Upper lobe of right lung (tissue), 1 donor: ENCODE data around the gene GPS1. TPM values are rescaled to one million over a fixed set of nuclear protein-coding genes. Genes with fewer than 3 reads are reported as not detected.

ENCODE experiments used
- ATAC-seq: fragments of 200-7000 bp; cut with Tn5 transposase; one replicate; pipeline ENCODE4 v1.9.1; 2020; ENCODE audit warnings: mild to moderate bottlenecking, moderate library complexity
- DNase-seq: peaks from one replicate; pipeline ENCODE4 v3.0.0-alpha.2; 2020
- H3K27ac ChIP-seq: fragments of 200-600 bp; one replicate; pipeline ENCODE4 v1.8.0; 2022
- H3K27me3 ChIP-seq: fragments of 200-600 bp; one replicate; pipeline ENCODE4 v1.8.0; 2022; ENCODE audit warnings: mild to moderate bottlenecking
- H3K36me3 ChIP-seq: fragments of 200-600 bp; one replicate; pipeline ENCODE4 v1.8.0; 2022
- H3K4me1 ChIP-seq: fragments of 200-600 bp; one replicate; pipeline ENCODE4 v1.8.0; 2022
- H3K4me3 ChIP-seq: fragments of 200-600 bp; one replicate; pipeline ENCODE4 v1.8.0; 2022; ENCODE audit warnings: mild to moderate bottlenecking
- H3K9me3 ChIP-seq: fragments of 200-600 bp; one replicate; pipeline ENCODE4 v1.8.0; 2022
- intact Hi-C: fragments of 100-400 bp; cut with DNase I; formaldehyde crosslinking; loops from one replicate; pipeline ENCODE4 v1.11.0; 2022
- total RNA-seq: library from RNA; stranded (reverse); fragmentation: NEBNext Ultra II Directional; extraction: Animal tissue kit (Norgen Biotek cat#: 25700); gene quantifications from one replicate; pipeline ENCODE4 v1.2.1, GENCODE V29; 2021
- TF ChIP-seq, protein P1 (sequence below): fragments of 200-600 bp; IDR thresholded peaks from one replicate; pipeline ENCODE4 v1.8.0; 2022; ENCODE audit warnings: antibody characterized with exemption
- donor health status: DM: no; HTN: yes; CAD: no; lungs with severe emphysema.

Gene GPS1
- total RNA-seq, 1 donor from 2014 or later: 78.0 TPM

DNA sequence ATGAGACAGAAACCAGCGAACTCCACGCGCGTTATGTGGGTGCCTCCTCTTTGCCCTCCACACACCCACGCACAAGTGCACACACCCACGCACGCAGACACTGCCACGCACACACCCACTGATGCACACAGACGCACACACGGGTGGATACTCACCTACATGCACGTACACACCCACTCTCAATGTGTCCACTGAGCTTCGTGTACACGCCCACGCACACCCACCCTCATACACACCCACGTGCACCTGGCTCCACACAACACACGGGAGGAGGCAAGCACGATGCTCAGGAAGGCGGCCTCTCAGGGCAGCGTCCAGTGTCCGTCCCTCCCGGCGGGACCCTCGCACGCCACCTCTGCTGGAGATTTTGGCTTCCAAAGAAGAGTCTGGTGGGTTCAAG lies 4.3 kb upstream of the GPS1 start:
- Histone ChIP-seq H3K4me3 (no peak overlapping the region), H3K9me3 (no peaks in the 10 kb centered on the region), H3K27ac (no peak overlapping the region), H3K27me3 (no peaks in the 10 kb centered on the region), H3K36me3 (peaks cover 15% of the 10 kb centered on the region), H3K4me1 (peaks cover 10% of the 10 kb centered on the region)
- TF ChIP-seq, protein P1, sequence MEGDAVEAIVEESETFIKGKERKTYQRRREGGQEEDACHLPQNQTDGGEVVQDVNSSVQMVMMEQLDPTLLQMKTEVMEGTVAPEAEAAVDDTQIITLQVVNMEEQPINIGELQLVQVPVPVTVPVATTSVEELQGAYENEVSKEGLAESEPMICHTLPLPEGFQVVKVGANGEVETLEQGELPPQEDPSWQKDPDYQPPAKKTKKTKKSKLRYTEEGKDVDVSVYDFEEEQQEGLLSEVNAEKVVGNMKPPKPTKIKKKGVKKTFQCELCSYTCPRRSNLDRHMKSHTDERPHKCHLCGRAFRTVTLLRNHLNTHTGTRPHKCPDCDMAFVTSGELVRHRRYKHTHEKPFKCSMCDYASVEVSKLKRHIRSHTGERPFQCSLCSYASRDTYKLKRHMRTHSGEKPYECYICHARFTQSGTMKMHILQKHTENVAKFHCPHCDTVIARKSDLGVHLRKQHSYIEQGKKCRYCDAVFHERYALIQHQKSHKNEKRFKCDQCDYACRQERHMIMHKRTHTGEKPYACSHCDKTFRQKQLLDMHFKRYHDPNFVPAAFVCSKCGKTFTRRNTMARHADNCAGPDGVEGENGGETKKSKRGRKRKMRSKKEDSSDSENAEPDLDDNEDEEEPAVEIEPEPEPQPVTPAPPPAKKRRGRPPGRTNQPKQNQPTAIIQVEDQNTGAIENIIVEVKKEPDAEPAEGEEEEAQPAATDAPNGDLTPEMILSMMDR: no peak
- intact Hi-C loops: no loop called here
- DNase-seq (no peak), ATAC-seq (no peak)

DNA sequence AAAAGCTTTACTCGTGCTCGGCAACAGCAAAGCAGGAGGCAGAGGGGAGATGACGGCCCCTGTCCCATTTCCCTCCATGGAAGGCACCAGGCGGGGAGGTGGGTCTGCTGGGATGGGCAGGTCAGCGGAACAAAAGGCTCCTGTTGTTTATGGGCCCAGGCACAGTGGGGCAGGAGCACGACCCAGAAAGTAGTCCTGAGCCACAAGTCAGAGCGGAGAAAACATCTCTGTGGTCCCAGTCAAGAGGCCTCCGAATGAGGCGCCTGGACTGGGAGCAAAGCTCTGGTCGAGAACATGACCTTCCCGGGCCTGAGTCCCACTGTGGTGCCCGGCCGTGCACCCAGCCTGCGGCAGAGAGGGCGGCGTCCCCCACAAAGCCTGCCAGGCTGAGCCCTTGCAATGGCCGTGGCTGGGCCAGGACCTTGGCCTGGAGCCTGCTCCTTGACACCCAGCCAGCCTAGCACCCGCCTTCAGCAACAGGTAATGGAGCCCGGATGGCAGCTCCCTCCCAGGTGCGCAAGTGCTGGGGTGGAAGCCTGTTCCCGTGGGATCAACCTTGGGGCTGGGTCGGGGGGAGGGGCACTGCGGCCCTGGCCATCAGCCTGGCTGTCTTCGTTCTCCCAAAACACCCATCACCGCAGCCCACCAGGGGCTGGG lies 3.7 kb upstream of the GPS1 start:
- DNase-seq (no peak), ATAC-seq (no peak)
- intact Hi-C loops: no loop called here
- no peak overlapping the region for H3K27ac ChIP-seq
- H3K4me1 ChIP-seq: peaks cover 17% of the 10 kb centered on the region
- no peak overlapping the region for H3K4me3 ChIP-seq
- TF ChIP-seq, protein P1: no peak
- peaks cover 15% of the 10 kb centered on the region for H3K36me3 ChIP-seq
- H3K27me3 ChIP-seq: no peaks in the 10 kb centered on the region
- no peaks in the 10 kb centered on the region for H3K9me3 ChIP-seq

DNA sequence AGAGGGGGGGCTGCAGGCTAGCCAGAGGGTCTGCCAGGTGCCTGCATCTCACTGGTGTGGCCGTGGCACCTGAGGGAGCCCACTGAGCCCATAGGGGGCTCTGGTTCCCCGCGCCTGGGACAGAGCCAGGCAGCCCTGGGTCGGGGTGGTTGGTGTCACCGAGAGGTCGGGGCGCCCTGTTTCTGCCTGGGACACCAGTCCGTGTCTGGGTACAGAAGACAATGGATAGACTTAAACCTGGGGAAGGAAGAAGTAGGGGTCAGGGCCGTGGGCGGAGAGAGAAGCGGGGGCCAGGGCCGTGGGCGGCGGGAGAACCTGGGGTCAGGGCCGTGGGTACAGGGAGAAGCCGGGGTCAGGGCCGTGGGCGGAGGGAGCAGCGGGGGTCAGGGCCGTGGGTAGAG lies 3.1 kb upstream of the GPS1 start:
- Histone ChIP-seq H3K36me3 (peaks cover 15% of the 10 kb centered on the region), H3K27ac (no peak overlapping the region), H3K4me3 (no peak overlapping the region), H3K9me3 (no peaks in the 10 kb centered on the region), H3K27me3 (no peaks in the 10 kb centered on the region), H3K4me1 (peaks cover 20% of the 10 kb centered on the region)
- TF ChIP-seq, protein P1: no peak
- ATAC-seq (no peak), DNase-seq (no peak)
- intact Hi-C loops: no loop called here

DNA sequence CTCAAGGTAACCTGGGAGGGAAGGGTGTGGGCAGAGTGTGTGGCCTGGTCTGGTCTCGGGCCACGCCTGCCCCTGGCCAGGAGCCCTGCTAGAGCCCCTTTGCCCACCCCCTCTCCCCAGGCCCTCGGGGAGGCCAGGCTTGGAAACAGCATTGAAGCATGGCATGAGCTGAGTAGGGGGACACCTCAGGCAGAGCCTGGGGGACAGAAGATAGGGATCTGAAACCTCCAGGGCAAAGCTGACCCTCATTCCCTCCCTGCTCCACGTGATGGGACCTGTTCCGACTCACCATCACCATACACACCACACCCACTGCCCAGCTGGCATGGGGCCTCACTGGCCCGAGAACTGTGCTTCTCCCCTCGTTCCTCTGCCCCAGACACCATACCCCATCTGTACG lies 2.6 kb upstream of the GPS1 start:
- ATAC-seq (no peak), DNase-seq (no peak)
- TF ChIP-seq, protein P1: no peak
- Histone ChIP-seq H3K27ac (no peak overlapping the region), H3K9me3 (no peaks in the 10 kb centered on the region), H3K4me1 (peaks cover 20% of the 10 kb centered on the region), H3K36me3 (peaks cover 15% of the 10 kb centered on the region), H3K4me3 (no peak overlapping the region), H3K27me3 (no peaks in the 10 kb centered on the region)
- intact Hi-C loops: no loop called here

DNA sequence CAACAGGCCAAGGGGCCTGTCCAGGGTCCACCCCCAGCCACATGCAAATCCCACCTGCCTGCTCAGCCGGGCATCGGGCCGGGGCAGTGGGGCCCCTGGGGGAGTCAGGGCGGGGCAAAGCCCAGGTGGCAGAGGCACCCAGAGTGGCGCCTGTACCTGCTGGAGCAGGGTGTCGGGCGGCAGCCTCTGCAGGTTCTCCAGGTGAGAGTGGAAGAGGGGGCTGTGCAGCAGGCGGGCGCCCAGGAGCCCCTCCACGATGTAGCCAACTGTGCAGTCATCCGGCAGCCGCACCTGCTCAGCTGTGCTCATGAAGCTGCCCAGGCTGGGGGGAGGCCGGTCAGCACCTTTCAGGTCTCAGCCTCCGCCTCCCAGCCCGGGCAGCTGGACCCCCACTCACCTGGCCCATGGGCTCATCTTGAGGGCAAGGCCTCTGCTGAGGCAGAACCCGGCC lies 2.2 kb upstream of the GPS1 start:
- intact Hi-C loops: no loop called here
- Histone ChIP-seq H3K4me1 (peaks cover 20% of the 10 kb centered on the region), H3K9me3 (no peaks in the 10 kb centered on the region), H3K36me3 (peaks cover 16% of the 10 kb centered on the region), H3K27me3 (no peaks in the 10 kb centered on the region), H3K4me3 (no peak overlapping the region), H3K27ac (no peak overlapping the region)
- no peak for ATAC-seq
- no peak for DNase-seq
- TF ChIP-seq, protein P1: no peak
